Heart right ventricle (tissue), 16 donors: Measurements from ENCODE around the gene CD99L2. TPM values are rescaled to one million over a fixed set of nuclear protein-coding genes. Genes with fewer than 3 reads are reported as not detected.

Experiments
- ATAC-seq, 8 donors: fragments of 200-7000 bp; cut with Tn5 transposase; one replicate each; pipeline ENCODE4 v1.9.1; 2020; ENCODE audit warnings: mild to moderate bottlenecking in 8 of 8, moderate library complexity in 8 of 8, moderate number of reproducible peaks in 1 of 8
- DNase-seq, 2 donors: peaks; one replicate each; pipeline ENCODE4 v3.0.0-alpha.2; 2020
- H3K27ac ChIP-seq, 10 donors: fragments of 200-600 bp; sonication (generic) in 2 of 10; one replicate each; pipeline versions ENCODE4 v1.5.0 to v1.8.0; 2020 to 2022; ENCODE audit warnings: mild to moderate bottlenecking in 3 of 10
- H3K27me3 ChIP-seq, 7 donors: fragments of 200-600 bp; one replicate each; pipeline ENCODE4 v1.8.0; 2021 to 2022; ENCODE audit warnings: mild to moderate bottlenecking in 2 of 7
- H3K36me3 ChIP-seq, 9 donors: fragments of 200-600 bp; sonication (generic) in 1 of 9; one replicate each; pipeline versions ENCODE4 v1.5.0 to v1.8.0; 2020 to 2022; ENCODE audit warnings: mild to moderate bottlenecking in 2 of 9
- H3K4me1 ChIP-seq, 9 donors: fragments of 200-600 bp; sonication (generic) in 1 of 9; one replicate each; pipeline versions ENCODE4 v1.5.0 to v1.8.0; 2020 to 2022; ENCODE audit warnings: mild to moderate bottlenecking in 4 of 9
- H3K4me3 ChIP-seq, 10 donors: fragments of 200-600 bp; sonication (generic) in 2 of 10; one replicate each; pipeline versions ENCODE4 v1.5.0 to v1.8.0; 2020 to 2022; ENCODE audit warnings: mild to moderate bottlenecking in 7 of 10, moderate library complexity in 2 of 10
- H3K9me3 ChIP-seq, 11 donors: fragments of 200-600 bp in 10 of 11; sonication (generic) in 2 of 11; one replicate each; pipeline versions ENCODE4 v1.5.0 to v1.8.0; 2013 to 2022; ENCODE audit warnings: mild to moderate bottlenecking in 2 of 11, control low read depth in 1 of 11, moderate library complexity in 1 of 11
- WGBS, 2 donors: extraction: QIAGEN DNeasy Blood & Tissue Kit; methylation state at CpG; one replicate each; pipeline ENCODE4 v1.1.7; 2013; ENCODE audit warnings: inconsistent platforms in 1 of 2; 5-methylcytosine and 5-hydroxymethylcytosine counted together
- intact Hi-C, 10 donors: fragments of 100-400 bp; cut with DNase I; formaldehyde crosslinking; loops; one replicate each; pipeline versions ENCODE4 v1.11.1 to v1.14.2; 2022
- polyA plus RNA-seq, 2 donors: library from polyadenylated mRNA; stranded (reverse); fragments of 200-250 nt; gene quantifications; one replicate each; pipeline ENCODE4 v1.2.3, GENCODE V29; 2013
- total RNA-seq, 10 donors: library from RNA; stranded (reverse); fragmentation: NEBNext Ultra II Directional in 3 of 10; extraction: Animal tissue kit (Norgen Biotek cat#: 25700) in 3 of 10; gene quantifications; one replicate each; pipeline versions ENCODE4 v1.2.1 to v1.2.4, GENCODE V29; 2021 to 2023
- TF ChIP-seq, protein P1 (sequence below), 9 donors: fragments of 200-600 bp; sonication (generic) in 2 of 9; IDR thresholded peaks; one replicate each; pipeline versions ENCODE4 v1.5.0 to v1.8.0; 2021 to 2022; ENCODE audit warnings: antibody characterized with exemption in 9 of 9, mild to moderate bottlenecking in 5 of 9, moderate library complexity in 1 of 9
- donor health status: Arrhythmogenic right ventricular cardiomyopathy.
- donor health status: ischemic (EF 13 %, LVEDD 7.1; RV severe dilation, severe dysfunction).
- donor health status: healthy with polysubstance abuse.
- donor health status: DM: no; HTN: yes; CAD: no.
- donor health status: DM: no; HTN: no; CAD: no.
- donor health status: ischemic (EF 25% LVEDD 6.9; RV normal size, moderate dysfunction).
- donor health status: ischemic (EF 25% LVEDD 5.7; RV mildly dilated, moderate dysfunction).
- donor health status: healthy.
- donor health status: DM: yes; HTN: yes; CAD: no.
- donor health status: Ischemic cardiomyopathy.
- donor health status: ischemic (EF 35%, LVEDD 5.7; RV mildly dilated, moderate dysfunction).
- donor health status: nonischemic (EF 11% LVEDD 7.7; RV severe dilation, severe dysfunction).
- donor health status: DM: yes; HTN: yes; CAD: no.
- donor health status: PGD.
- donor health status: ischemic (EF 29% LVEDD 5.4; RV normal size, mild dysfunction).
- donor health status: nonischemic (EF 23%, LVEDD 6.1; RV moderate dilation, normal function).

Gene CD99L2
- total and polyA plus RNA-seq, 12 donors = 32.6 to 122 (median 78.8) TPM

DNA sequence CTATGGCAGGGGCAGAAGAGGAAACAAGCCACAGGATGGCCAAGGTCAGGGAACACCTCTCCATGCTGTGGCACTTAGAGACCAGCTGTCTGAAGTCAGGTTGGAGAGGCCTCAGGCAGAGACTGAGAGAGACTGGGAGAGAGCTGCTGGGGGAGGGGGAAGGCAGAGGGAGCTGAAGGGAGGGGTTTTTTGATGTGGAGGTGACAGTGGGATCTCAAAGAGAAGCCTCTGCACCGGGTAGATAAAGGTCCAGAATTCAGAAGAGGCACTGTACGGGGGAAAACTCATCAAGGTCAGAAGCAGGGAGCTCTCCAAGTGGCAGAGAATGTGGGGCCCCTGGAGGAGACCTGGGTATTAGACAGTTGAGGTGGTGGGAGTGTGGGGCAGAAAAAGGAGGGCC lies 43.1 kb upstream of the CD99L2 start:
- H3K9me3 ChIP-seq = peaks cover 0 to 4% (median 0%) of the 10 kb centered on the region in 11 donors
- no peaks in the 10 kb centered on the region for H3K36me3 ChIP-seq
- H3K27me3 ChIP-seq = no peaks in the 10 kb centered on the region
- DNase-seq = no peak
- TF ChIP-seq, protein P1, sequence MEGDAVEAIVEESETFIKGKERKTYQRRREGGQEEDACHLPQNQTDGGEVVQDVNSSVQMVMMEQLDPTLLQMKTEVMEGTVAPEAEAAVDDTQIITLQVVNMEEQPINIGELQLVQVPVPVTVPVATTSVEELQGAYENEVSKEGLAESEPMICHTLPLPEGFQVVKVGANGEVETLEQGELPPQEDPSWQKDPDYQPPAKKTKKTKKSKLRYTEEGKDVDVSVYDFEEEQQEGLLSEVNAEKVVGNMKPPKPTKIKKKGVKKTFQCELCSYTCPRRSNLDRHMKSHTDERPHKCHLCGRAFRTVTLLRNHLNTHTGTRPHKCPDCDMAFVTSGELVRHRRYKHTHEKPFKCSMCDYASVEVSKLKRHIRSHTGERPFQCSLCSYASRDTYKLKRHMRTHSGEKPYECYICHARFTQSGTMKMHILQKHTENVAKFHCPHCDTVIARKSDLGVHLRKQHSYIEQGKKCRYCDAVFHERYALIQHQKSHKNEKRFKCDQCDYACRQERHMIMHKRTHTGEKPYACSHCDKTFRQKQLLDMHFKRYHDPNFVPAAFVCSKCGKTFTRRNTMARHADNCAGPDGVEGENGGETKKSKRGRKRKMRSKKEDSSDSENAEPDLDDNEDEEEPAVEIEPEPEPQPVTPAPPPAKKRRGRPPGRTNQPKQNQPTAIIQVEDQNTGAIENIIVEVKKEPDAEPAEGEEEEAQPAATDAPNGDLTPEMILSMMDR (IDR thresholded peaks at IDR 0.05) = no peak
- no peaks in the 10 kb centered on the region for H3K4me1 ChIP-seq
- intact Hi-C loops = no loop called here
- no peak overlapping the region for H3K27ac ChIP-seq
- 13 to 18% methylated on average over 2 of the region's 2 CpGs for WGBS, 2 donors
- H3K4me3 ChIP-seq = no peak overlapping the region
- no peak for ATAC-seq

DNA sequence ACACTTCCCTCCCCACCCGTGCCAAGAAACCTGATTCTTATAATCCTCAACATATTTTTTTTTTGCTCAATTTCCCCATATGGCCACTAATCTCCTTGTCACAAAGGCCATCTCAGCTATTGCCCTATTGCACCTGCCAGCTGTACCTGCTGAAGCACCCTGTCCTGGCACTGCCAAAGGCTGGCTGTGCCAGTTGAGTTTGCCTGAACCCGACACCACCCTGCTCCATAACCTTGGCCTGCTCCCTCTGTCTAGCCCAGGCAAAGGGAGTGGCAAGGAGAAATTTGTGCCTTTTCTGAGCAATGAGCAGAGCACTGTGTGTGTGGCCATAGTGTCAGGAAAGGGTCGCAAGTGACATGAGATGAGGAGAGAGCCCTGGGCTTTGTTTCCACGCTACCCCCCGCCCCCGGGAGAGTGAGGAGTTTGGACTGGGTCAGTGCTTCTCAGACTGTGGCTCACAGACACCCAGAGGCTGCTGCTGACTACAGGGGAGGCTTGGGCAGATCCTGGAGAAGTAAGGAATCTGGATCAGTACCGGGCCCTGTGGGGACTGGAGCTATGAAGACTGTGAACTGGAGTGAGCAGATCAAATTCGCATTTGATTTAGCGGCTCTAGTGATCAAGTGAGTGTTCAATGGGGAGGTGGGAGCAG lies 42.5 kb upstream of the CD99L2 start:
- WGBS, 2 donors = 80 to 83% methylated on average over 9 of the region's 9 CpGs
- Histone ChIP-seq H3K36me3 (no peaks in the 10 kb centered on the region), H3K4me3 (no peak overlapping the region), H3K27ac (no peak overlapping the region), H3K4me1 (no peaks in the 10 kb centered on the region), H3K27me3 (no peaks in the 10 kb centered on the region), H3K9me3 (peaks cover 0 to 4% (median 0%) of the 10 kb centered on the region in 11 donors)
- no peak for ATAC-seq
- intact Hi-C loops = no loop called here
- TF ChIP-seq, protein P1 (IDR thresholded peaks at IDR 0.05) = no peak
- DNase-seq = no peak

DNA sequence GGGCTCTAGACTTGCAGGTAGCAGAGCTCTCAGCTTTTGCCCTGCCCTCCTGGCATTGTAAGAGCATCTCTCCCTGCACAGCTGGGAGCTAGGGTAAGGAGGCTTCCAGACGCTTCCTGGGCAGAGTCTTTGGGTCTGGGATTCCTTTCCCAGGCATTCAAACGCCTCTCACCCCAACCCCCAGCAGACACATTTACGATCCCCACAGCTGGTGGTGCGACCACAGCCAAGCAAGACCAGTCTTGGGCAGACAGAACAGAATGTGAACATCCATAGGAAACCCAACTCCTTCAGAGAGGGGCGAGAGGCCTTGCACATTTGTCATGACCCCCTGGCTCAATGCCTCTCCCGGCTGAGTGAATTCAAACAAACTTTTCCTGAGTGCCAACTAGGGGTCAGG lies 38.1 kb upstream of the CD99L2 start:
- no peak for ATAC-seq
- Histone ChIP-seq H3K4me1 (no peaks in the 10 kb centered on the region), H3K9me3 (peaks cover 0 to 4% (median 0%) of the 10 kb centered on the region in 11 donors), H3K27ac (no peak overlapping the region), H3K36me3 (no peaks in the 10 kb centered on the region), H3K4me3 (no peak overlapping the region), H3K27me3 (no peaks in the 10 kb centered on the region)
- intact Hi-C loops = no loop called here
- TF ChIP-seq, protein P1 (IDR thresholded peaks at IDR 0.05) = no peak
- WGBS, 2 donors = 55 to 61% methylated on average over 6 of the region's 6 CpGs
- no peak for DNase-seq

DNA sequence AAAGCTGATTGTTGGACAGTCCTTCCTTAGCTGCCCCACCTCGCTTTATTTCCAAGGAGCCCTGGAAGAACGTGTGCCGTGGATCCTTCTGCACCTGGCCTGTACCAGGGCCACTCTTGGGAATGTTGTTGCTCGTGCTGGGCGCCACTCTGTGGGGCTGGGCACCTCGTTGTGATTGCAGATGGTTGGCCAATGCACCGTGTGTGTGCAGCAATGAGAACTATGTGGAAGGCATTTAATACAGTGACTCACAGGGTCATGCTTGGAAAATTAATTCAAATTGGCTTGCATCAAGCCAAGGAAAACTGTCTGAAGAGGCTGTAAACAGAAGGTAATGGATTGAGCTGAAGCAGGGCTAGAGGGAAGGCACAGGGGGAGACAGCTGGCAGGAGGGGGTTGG lies 37.0 kb upstream of the CD99L2 start:
- peaks cover 0 to 4% (median 0%) of the 10 kb centered on the region in 11 donors for H3K9me3 ChIP-seq
- H3K36me3 ChIP-seq = no peaks in the 10 kb centered on the region
- peak in 2 of 8 donors; percentile 52 to 62 for ATAC-seq
- H3K4me3 ChIP-seq = no peak overlapping the region
- no peak for DNase-seq
- H3K4me1 ChIP-seq = no peaks in the 10 kb centered on the region
- no peak overlapping the region for H3K27ac ChIP-seq
- WGBS, 2 donors = 54 to 70% methylated on average over 7 of the region's 7 CpGs
- intact Hi-C loops = no loop called here
- TF ChIP-seq, protein P1 (IDR thresholded peaks at IDR 0.05) = no peak
- H3K27me3 ChIP-seq = no peaks in the 10 kb centered on the region
